MM.1S (cell line): ENCODE data around the gene ZNF445.

Experiments
- EZH2phosphoT487 ChIP-seq: fragments of 300-600 bp; sonication (generic); IDR thresholded peaks from 2 replicates; pipeline ENCODE4 v1.6.1; 2018; ENCODE audit warnings: antibody characterized with exemption, low read length
- TF ChIP-seq, protein P1 (sequence below): fragments of 300-600 bp; sonication (generic); IDR thresholded peaks from 2 replicates; pipeline ENCODE4 v1.5.1; 2016; ENCODE audit warnings: antibody characterized with exemption, low read length, mixed read lengths

GRCh38 chr3:44468572-44469520 lies 8.6 kb downstream of the ZNF445 start:
- TF ChIP-seq, protein P1, sequence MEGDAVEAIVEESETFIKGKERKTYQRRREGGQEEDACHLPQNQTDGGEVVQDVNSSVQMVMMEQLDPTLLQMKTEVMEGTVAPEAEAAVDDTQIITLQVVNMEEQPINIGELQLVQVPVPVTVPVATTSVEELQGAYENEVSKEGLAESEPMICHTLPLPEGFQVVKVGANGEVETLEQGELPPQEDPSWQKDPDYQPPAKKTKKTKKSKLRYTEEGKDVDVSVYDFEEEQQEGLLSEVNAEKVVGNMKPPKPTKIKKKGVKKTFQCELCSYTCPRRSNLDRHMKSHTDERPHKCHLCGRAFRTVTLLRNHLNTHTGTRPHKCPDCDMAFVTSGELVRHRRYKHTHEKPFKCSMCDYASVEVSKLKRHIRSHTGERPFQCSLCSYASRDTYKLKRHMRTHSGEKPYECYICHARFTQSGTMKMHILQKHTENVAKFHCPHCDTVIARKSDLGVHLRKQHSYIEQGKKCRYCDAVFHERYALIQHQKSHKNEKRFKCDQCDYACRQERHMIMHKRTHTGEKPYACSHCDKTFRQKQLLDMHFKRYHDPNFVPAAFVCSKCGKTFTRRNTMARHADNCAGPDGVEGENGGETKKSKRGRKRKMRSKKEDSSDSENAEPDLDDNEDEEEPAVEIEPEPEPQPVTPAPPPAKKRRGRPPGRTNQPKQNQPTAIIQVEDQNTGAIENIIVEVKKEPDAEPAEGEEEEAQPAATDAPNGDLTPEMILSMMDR = no peak
- no peak for TF ChIP-seq EZH2phosphoT487
